WTC11 (cell line): ENCODE measurements around the gene NDUFB10. TPM values are rescaled to one million over a fixed set of nuclear protein-coding genes. Genes with fewer than 3 reads are reported as not detected.

Experiments
- ATAC-seq: fragments of 200-7000 bp; cut with Tn5 transposase; 2 replicates; pipeline ENCODE4 v1.10.0; 2021; ENCODE audit warnings: mild to moderate bottlenecking, moderate library complexity
- CTCF ChIA-PET: fragments of 300-600 bp; sonication (Branson Sonifier 250); formaldehyde crosslinking; loops from one replicate; lab custom pipeline; 2021; ENCODE audit warnings: antibody characterized with exemption; lab: Charles Lee
- POLR2A ChIA-PET: fragments of 350-600 bp; sonication (Branson Sonifier 250); formaldehyde crosslinking; loops from one replicate; lab custom pipeline; 2021; ENCODE audit warnings: antibody characterized with exemption; lab: Charles Lee
- DNase-seq: peaks from one replicate; pipeline ENCODE4 v3.0.0; 2021; ENCODE audit warnings: low spot score
- H3K27ac Mint-ChIP-seq: 2 replicates; pipeline ENCODE4 v1.8.0; 2021; ENCODE audit warnings: mixed read lengths
- H3K27me3 Mint-ChIP-seq: 2 replicates; pipeline ENCODE4 v1.8.0; 2021; ENCODE audit warnings: low read depth, mild to moderate bottlenecking, moderate library complexity, mixed read lengths
- H3K36me3 Mint-ChIP-seq: 2 replicates; pipeline ENCODE4 v1.8.0; 2021; ENCODE audit warnings: mixed read lengths
- H3K4me1 Mint-ChIP-seq: 2 replicates; pipeline ENCODE4 v1.8.0; 2022; ENCODE audit warnings: mixed read lengths
- H3K4me3 Mint-ChIP-seq: 2 replicates; pipeline ENCODE4 v1.8.0; 2021; ENCODE audit warnings: mild to moderate bottlenecking, moderate library complexity, mixed read lengths
- H3K9me3 Mint-ChIP-seq: 2 replicates; pipeline ENCODE4 v1.8.0; 2021; ENCODE audit warnings: mixed read lengths
- ATF1 ChIP-seq: sonication (generic); formaldehyde crosslinking; IDR thresholded peaks from 2 replicates; pipeline ENCODE4 v1.8.1; 2023; ENCODE audit warnings: mild to moderate bottlenecking, moderate library complexity, missing genetic modification reagents
- CREB1 ChIP-seq: sonication (generic); formaldehyde crosslinking; IDR thresholded peaks from 2 replicates; pipeline ENCODE4 v1.8.0; 2023; ENCODE audit warnings: mild to moderate bottlenecking, missing genetic modification reagents
- CTCF ChIP-seq: fragments of 200-600 bp; IDR thresholded peaks from 2 replicates; pipeline ENCODE4 v1.8.0; 2022; ENCODE audit warnings: antibody characterized with exemption
- E2F1 ChIP-seq: sonication (generic); formaldehyde crosslinking; IDR thresholded peaks from 2 replicates; pipeline ENCODE4 v1.8.0; 2022; ENCODE audit warnings: mild to moderate bottlenecking, missing genetic modification reagents
- E2F5 ChIP-seq: sonication (generic); formaldehyde crosslinking; IDR thresholded peaks from 2 replicates; pipeline ENCODE4 v1.8.1; 2022; ENCODE audit warnings: mild to moderate bottlenecking, moderate library complexity, missing genetic modification reagents
- EMX1 ChIP-seq: fragments of 250-450 bp; sonication (Bioruptor Pico); IDR thresholded peaks from 2 replicates; pipeline ENCODE4 v1.8.0; 2021; ENCODE audit warnings: mild to moderate bottlenecking
- ERG ChIP-seq: fragments of 250-450 bp; sonication (Bioruptor Pico); IDR thresholded peaks from 2 replicates; pipeline ENCODE4 v1.8.0; 2021; ENCODE audit warnings: mild to moderate bottlenecking
- IRF2 ChIP-seq: sonication (generic); formaldehyde crosslinking; IDR thresholded peaks from 2 replicates; pipeline ENCODE4 v1.8.0; 2022; ENCODE audit warnings: low read depth, missing genetic modification reagents, borderline replicate concordance
- MXD4 ChIP-seq: fragments of 250-450 bp; sonication (Bioruptor Pico); IDR thresholded peaks from 2 replicates; pipeline ENCODE4 v1.8.0; 2021; ENCODE audit warnings: mild to moderate bottlenecking, moderate library complexity, borderline replicate concordance
- PREB ChIP-seq: sonication (generic); formaldehyde crosslinking; IDR thresholded peaks from 2 replicates; pipeline ENCODE4 v1.8.1; 2022; ENCODE audit warnings: mild to moderate bottlenecking, missing genetic modification reagents, moderate library complexity, borderline replicate concordance
- RELA ChIP-seq: sonication (generic); formaldehyde crosslinking; IDR thresholded peaks from 2 replicates; pipeline ENCODE4 v1.8.1; 2022; ENCODE audit warnings: missing genetic modification reagents, mild to moderate bottlenecking, borderline replicate concordance
- SMAD3 ChIP-seq: sonication (generic); formaldehyde crosslinking; IDR thresholded peaks from 2 replicates; pipeline ENCODE4 v1.8.0; 2022; ENCODE audit warnings: missing genetic modification reagents, mild to moderate bottlenecking, borderline replicate concordance
- SP1 ChIP-seq: sonication (generic); formaldehyde crosslinking; conservative IDR thresholded peaks from 2 replicates; pipeline ENCODE4 v1.8.1; 2022; ENCODE audit warnings: missing genetic modification reagents
- USF2 ChIP-seq: sonication (generic); formaldehyde crosslinking; IDR thresholded peaks from 2 replicates; pipeline ENCODE4 v1.8.1; 2023; ENCODE audit warnings: mild to moderate bottlenecking, missing genetic modification reagents, moderate library complexity
- ZBTB21 ChIP-seq: sonication (generic); formaldehyde crosslinking; IDR thresholded peaks from 2 replicates; pipeline ENCODE4 v1.8.1; 2023; ENCODE audit warnings: mild to moderate bottlenecking, missing genetic modification reagents, borderline replicate concordance
- ZNF232 ChIP-seq: sonication (generic); formaldehyde crosslinking; IDR thresholded peaks from 2 replicates; pipeline ENCODE4 v1.8.0; 2022; ENCODE audit warnings: mild to moderate bottlenecking, missing genetic modification reagents
- ZSCAN18 ChIP-seq: fragments of 250-450 bp; sonication (Bioruptor Pico); IDR thresholded peaks from 2 replicates; pipeline ENCODE4 v2.1.2; 2022; ENCODE audit warnings: mild to moderate bottlenecking, moderate library complexity
- total RNA-seq: library from RNA; stranded (reverse); gene quantifications from 3 replicates; pipeline ENCODE4 v1.2.3, GENCODE V29; 2021

NDUFB10 gene
- total RNA-seq, 1 experiment from 2014 or later: 228 TPM

GRCh38 chr16:2002406-2003230 is 43.3 kb downstream of the NDUFB10 start:
- ATAC-seq: no peak
- H3K36me3 Mint-ChIP-seq: peaks cover 19% of the 10 kb centered on the region
- no peak overlapping the region for H3K27ac Mint-ChIP-seq
- POLR2A ChIA-PET: interaction anchor here (1.5 kb wide), 1 partner anchor 38 kb away, joined by 7 read pairs; the partner anchor contains the start of gene RPS2
- DNase-seq: no peak
- TF ChIP-seq ZSCAN18 (CRISPR knock-in tag) (no peak), SMAD3 (CRISPR knock-in tag) (no peak), ATF1 (no peak), CTCF (no peak), IRF2 (no peak), EMX1 (no peak), MXD4 (CRISPR knock-in tag) (no peak), SP1 (CRISPR knock-in tag) (no peak), USF2 (CRISPR knock-in tag) (no peak), E2F1 (no peak), E2F5 (no peak), ERG (CRISPR knock-in tag) (no peak), ZNF232 (no peak), RELA (CRISPR knock-in tag) (no peak; the same call in 1 of the 2 replicates), PREB (no peak), CREB1 (no peak), ZBTB21 (CRISPR knock-in tag) (no peak)
- peaks cover 22% of the 10 kb centered on the region for H3K4me1 Mint-ChIP-seq
- H3K9me3 Mint-ChIP-seq: no peaks in the 10 kb centered on the region
- CTCF ChIA-PET: interaction anchor here (1.4 to 3.9 kb wide), 17 partner anchors 10 to 193 kb away, joined by 4 to 82 read pairs (median 14); partner anchors contain the start of genes CASKIN1, GFER, NHERF2 and NOXO1
- H3K27me3 Mint-ChIP-seq: no peaks in the 10 kb centered on the region
- no peak overlapping the region for H3K4me3 Mint-ChIP-seq
